NCI-H1105 treated with DMSO at 0.1 percent for 48 hours (cell line): ENCODE measurements around the gene TBC1D1.

ENCODE experiments used
- DNase-seq: peaks from one replicate; lab custom pipeline; 2025; lab: John Stamatoyannopoulos, UW

TBC1D1 gene

GRCh38 chr4:37890801-37891259 lies at the start of gene TBC1D1:
TBC1D1 (plus strand) TSS chr4:37891084; CDS start chr4:37902096, 11,012 bp downstream.
- peak; percentile 13 for DNase-seq

GRCh38 chr4:37844204-37844603 lies 46.7 kb upstream of the TBC1D1 start:
- DNase-seq: no peak

GRCh38 chr4:37845201-37845600 lies 45.7 kb upstream of the TBC1D1 start:
- no peak for DNase-seq

GRCh38 chr4:37847311-37847884 lies 43.5 kb upstream of the TBC1D1 start:
- no peak for DNase-seq

- DNase-seq: no peak
Observed at GRCh38 chr4:37852376-37852775, 38.5 kb upstream of the TBC1D1 start.

- no peak for DNase-seq
Observed at GRCh38 chr4:37858112-37858511, 32.8 kb upstream of the TBC1D1 start.

- no peak for DNase-seq
Observed at GRCh38 chr4:37858872-37859271, 32.0 kb upstream of the TBC1D1 start.

GRCh38 chr4:37860266-37860665 lies 30.6 kb upstream of the TBC1D1 start:
- DNase-seq: no peak

GRCh38 chr4:37862961-37863360 lies 27.9 kb upstream of the TBC1D1 start:
- DNase-seq: no peak

GRCh38 chr4:37864786-37865185 lies 26.1 kb upstream of the TBC1D1 start:
- no peak for DNase-seq

GRCh38 chr4:37865450-37865849 lies 25.4 kb upstream of the TBC1D1 start:
- DNase-seq: no peak

- no peak for DNase-seq
Observed at GRCh38 chr4:37867102-37867501, 23.8 kb upstream of the TBC1D1 start.

GRCh38 chr4:37868238-37868637 lies 22.6 kb upstream of the TBC1D1 start:
- no peak for DNase-seq

GRCh38 chr4:37872310-37872988 lies 18.4 kb upstream of the TBC1D1 start:
- no peak for DNase-seq

- DNase-seq: no peak
Observed at GRCh38 chr4:37873386-37873785, 17.5 kb upstream of the TBC1D1 start.

GRCh38 chr4:37876156-37876555 lies 14.7 kb upstream of the TBC1D1 start:
- DNase-seq: no peak

- DNase-seq: no peak
Observed at GRCh38 chr4:37879365-37879764, 11.5 kb upstream of the TBC1D1 start.

GRCh38 chr4:37881811-37882210 lies 9.1 kb upstream of the TBC1D1 start:
- no peak for DNase-seq

GRCh38 chr4:37882665-37883296 lies 8.1 kb upstream of the TBC1D1 start:
- DNase-seq: no peak

- DNase-seq: no peak
Observed at GRCh38 chr4:37884855-37885487, 5.9 kb upstream of the TBC1D1 start.

- DNase-seq: no peak
Observed at GRCh38 chr4:37885496-37885895, 5.4 kb upstream of the TBC1D1 start.

GRCh38 chr4:37889849-37890800 lies 759 bp upstream of the TBC1D1 start:
- DNase-seq: peak; percentile 40
